GOT3 (cell line): ENCODE measurements around the gene NARS2.

ENCODE experiments used
- DNase-seq: peaks from one replicate; lab custom pipeline; 2025; ENCODE audit warnings: mixed read lengths; lab: John Stamatoyannopoulos, UW

NARS2 gene

GRCh38 chr11:78432956-78433355 is 141.7 kb downstream of the NARS2 start:
- no peak for DNase-seq

- no peak for DNase-seq
Measured at GRCh38 chr11:78432058-78432515, 142.6 kb downstream of the NARS2 start.

- DNase-seq = no peak
Measured at GRCh38 chr11:78429660-78430059, 145.0 kb downstream of the NARS2 start.

GRCh38 chr11:78429209-78429608 is 145.5 kb downstream of the NARS2 start:
- DNase-seq = no peak

- DNase-seq = no peak
Measured at GRCh38 chr11:78428773-78429172, 145.9 kb downstream of the NARS2 start.

GRCh38 chr11:78428266-78428636 is 146.4 kb downstream of the NARS2 start:
- DNase-seq = no peak

- no peak for DNase-seq
Measured at GRCh38 chr11:78427615-78428265, 146.9 kb downstream of the NARS2 start.

GRCh38 chr11:78426845-78427244 is 147.8 kb downstream of the NARS2 start:
- DNase-seq = no peak

- no peak for DNase-seq
Measured at GRCh38 chr11:78425399-78426070, 149.1 kb downstream of the NARS2 start.

- DNase-seq = no peak
Measured at GRCh38 chr11:78424334-78425270, 150.1 kb downstream of the NARS2 start.

GRCh38 chr11:78423241-78423640 is 151.4 kb downstream of the NARS2 start:
- no peak for DNase-seq

- DNase-seq = no peak
Measured at GRCh38 chr11:78420796-78421209, 153.9 kb downstream of the NARS2 start.

GRCh38 chr11:78420255-78420764 is 154.4 kb downstream of the NARS2 start:
- no peak for DNase-seq

GRCh38 chr11:78419327-78419726 is 155.3 kb downstream of the NARS2 start:
- DNase-seq = peak; percentile 13

- DNase-seq = no peak
Measured at GRCh38 chr11:78418584-78419211, 156.0 kb downstream of the NARS2 start.

- DNase-seq = peak; percentile 4
Measured at GRCh38 chr11:78417888-78418583, 156.6 kb downstream of the NARS2 start.

GRCh38 chr11:78417175-78417887 is 157.3 kb downstream of the NARS2 start, which contains the start of gene GAB2:
TSS of gene GAB2 (minus strand) at chr11:78417820. CDS start at chr11:78417720, 100 bp downstream.
- DNase-seq = no peak

- no peak for DNase-seq
Measured at GRCh38 chr11:78416285-78417174, 158.1 kb downstream of the NARS2 start.

- no peak for DNase-seq
Measured at GRCh38 chr11:78415338-78415737, 159.3 kb downstream of the NARS2 start.
